Mucosa of rectum (tissue), 2 donors: Measurements from ENCODE around the gene SLC4A1.

ENCODE experiments used
- H3K27ac ChIP-seq, 2 donors: one replicate each; pipeline ENCODE4 v1.7.0; 2013; ENCODE audit warnings: inconsistent platforms in 2 of 2, low read depth in 2 of 2, low read length in 2 of 2
- H3K27me3 ChIP-seq, 2 donors: one replicate each; pipeline ENCODE4 v1.7.0; 2013; ENCODE audit warnings: low read length in 2 of 2; ENCODE audit not compliant: control insufficient read depth in 2 of 2, insufficient read depth in 2 of 2
- H3K36me3 ChIP-seq, 2 donors: one replicate each; pipeline ENCODE4 v1.7.0; 2013; ENCODE audit warnings: low read length in 2 of 2; ENCODE audit not compliant: control insufficient read depth in 2 of 2, insufficient read depth in 2 of 2
- H3K4me1 ChIP-seq, 2 donors: one replicate each; pipeline ENCODE4 v1.7.0; 2013; ENCODE audit warnings: low read length in 2 of 2, mild to moderate bottlenecking in 1 of 2; ENCODE audit not compliant: control insufficient read depth in 2 of 2, insufficient read depth in 2 of 2
- H3K4me3 ChIP-seq, 2 donors: one replicate each; pipeline ENCODE4 v1.7.0; 2013; ENCODE audit warnings: low read length in 2 of 2
- H3K9ac ChIP-seq, 2 donors: one replicate each; pipeline ENCODE4 v1.7.0; 2013; ENCODE audit warnings: low read length in 2 of 2, low read depth in 1 of 2, mild to moderate bottlenecking in 1 of 2
- H3K9me3 ChIP-seq, 2 donors: one replicate each; pipeline ENCODE4 v1.7.0; 2013; ENCODE audit warnings: low read length in 2 of 2; ENCODE audit not compliant: control insufficient read depth in 2 of 2
- donor health status: healthy.
- donor health status: Normal muscosa, but diverticular disease.

Gene SLC4A1

GRCh38 chr17:44272954-44273353 is 5.0 kb upstream of the SLC4A1 start:
- Histone ChIP-seq H3K27ac (no peak overlapping the region), H3K4me3 (no peak overlapping the region), H3K36me3 (no peaks in the 10 kb centered on the region), H3K4me1 (no peaks in the 10 kb centered on the region), H3K27me3 (peaks cover 0 to 5% of the 10 kb centered on the region in 2 donors), H3K9ac (no peak overlapping the region), H3K9me3 (no peaks in the 10 kb centered on the region)

GRCh38 chr17:44272321-44272951 is 4.5 kb upstream of the SLC4A1 start:
- Histone ChIP-seq H3K4me1 (no peaks in the 10 kb centered on the region), H3K9ac (no peak overlapping the region), H3K4me3 (no peak overlapping the region), H3K27ac (no peak overlapping the region), H3K27me3 (peaks cover 0 to 5% of the 10 kb centered on the region in 2 donors), H3K36me3 (no peaks in the 10 kb centered on the region), H3K9me3 (no peaks in the 10 kb centered on the region)

- Histone ChIP-seq H3K27me3 (peaks cover 0 to 5% of the 10 kb centered on the region in 2 donors), H3K4me3 (no peak overlapping the region), H3K9ac (no peak overlapping the region), H3K9me3 (no peaks in the 10 kb centered on the region), H3K36me3 (no peaks in the 10 kb centered on the region), H3K27ac (no peak overlapping the region), H3K4me1 (no peaks in the 10 kb centered on the region)
Observed at GRCh38 chr17:44269535-44270240, 1.8 kb upstream of the SLC4A1 start.

GRCh38 chr17:44268709-44269534 is 987 bp upstream of the SLC4A1 start:
- H3K27me3 ChIP-seq = peaks cover 0 to 5% of the 10 kb centered on the region in 2 donors
- no peak overlapping the region for H3K27ac ChIP-seq
- no peaks in the 10 kb centered on the region for H3K9me3 ChIP-seq
- no peak overlapping the region for H3K9ac ChIP-seq
- H3K4me3 ChIP-seq = no peak overlapping the region
- H3K4me1 ChIP-seq = no peaks in the 10 kb centered on the region
- H3K36me3 ChIP-seq = no peaks in the 10 kb centered on the region

GRCh38 chr17:44267165-44267455 is 825 bp downstream of the SLC4A1 start:
- Histone ChIP-seq H3K9ac (no peak overlapping the region), H3K27ac (no peak overlapping the region), H3K9me3 (no peaks in the 10 kb centered on the region), H3K27me3 (peaks cover 0 to 2% of the 10 kb centered on the region in 2 donors), H3K4me1 (no peaks in the 10 kb centered on the region), H3K4me3 (no peak overlapping the region), H3K36me3 (no peaks in the 10 kb centered on the region)

- H3K4me3 ChIP-seq = no peak overlapping the region
- H3K36me3 ChIP-seq = no peaks in the 10 kb centered on the region
- H3K4me1 ChIP-seq = no peaks in the 10 kb centered on the region
- H3K9me3 ChIP-seq = no peaks in the 10 kb centered on the region
- H3K27me3 ChIP-seq = no peaks in the 10 kb centered on the region
- no peak overlapping the region for H3K9ac ChIP-seq
- H3K27ac ChIP-seq = no peak overlapping the region
Observed at GRCh38 chr17:44266402-44267164, 1.4 kb downstream of the SLC4A1 start.

- no peak overlapping the region for H3K27ac ChIP-seq
- no peak overlapping the region for H3K4me3 ChIP-seq
- no peaks in the 10 kb centered on the region for H3K4me1 ChIP-seq
- H3K9ac ChIP-seq = no peak overlapping the region
- H3K36me3 ChIP-seq = no peaks in the 10 kb centered on the region
- H3K27me3 ChIP-seq = no peaks in the 10 kb centered on the region
- H3K9me3 ChIP-seq = no peaks in the 10 kb centered on the region
Observed at GRCh38 chr17:44263345-44263902, 4.5 kb downstream of the SLC4A1 start.

- H3K9me3 ChIP-seq = no peaks in the 10 kb centered on the region
- no peak overlapping the region for H3K4me3 ChIP-seq
- no peaks in the 10 kb centered on the region for H3K27me3 ChIP-seq
- no peak overlapping the region for H3K27ac ChIP-seq
- H3K4me1 ChIP-seq = no peaks in the 10 kb centered on the region
- no peaks in the 10 kb centered on the region for H3K36me3 ChIP-seq
- no peak overlapping the region for H3K9ac ChIP-seq
Observed at GRCh38 chr17:44262654-44263225, 5.2 kb downstream of the SLC4A1 start.

- Histone ChIP-seq H3K27me3 (no peaks in the 10 kb centered on the region), H3K4me3 (no peak overlapping the region), H3K36me3 (no peaks in the 10 kb centered on the region), H3K9ac (no peak overlapping the region), H3K4me1 (no peaks in the 10 kb centered on the region), H3K27ac (no peak overlapping the region), H3K9me3 (no peaks in the 10 kb centered on the region)
Observed at GRCh38 chr17:44260296-44260695, 7.6 kb downstream of the SLC4A1 start.
